Esophagus mucosa (tissue), 1 donor: ENCODE data around the gene SLC35F2. TPM values are rescaled to one million over a fixed set of nuclear protein-coding genes. Genes with fewer than 3 reads are reported as not detected.
"Not testable (repeated sequence)": the region's sequence is repeated elsewhere in the genome, so short reads cannot be mapped to it uniquely, and the experiment has no call there.

Source experiments
- ATAC-seq: fragments of 200-7000 bp; cut with Tn5 transposase; one replicate; pipeline ENCODE4 v1.9.1; 2020
- total RNA-seq: library from RNA; stranded (reverse); gene quantifications from one replicate; pipeline ENCODE4 v1.2.4, GENCODE V29; 2023
- donor health status: DM: yes; HTN: yes; CAD: no.

The SLC35F2 gene
- 14.7 TPM for total RNA-seq

GRCh38 chr11:107858217-107859070, at the start of gene SLC35F2:
TSS of gene SLC35F2 (minus strand) at chr11:107858787. CDS start at chr11:107858767, 20 bp downstream.
- peak; percentile 83 for ATAC-seq

- ATAC-seq, result no peak
Measured at GRCh38 chr11:107908211-107908610, 49.6 kb upstream of the SLC35F2 start.

GRCh38 chr11:107898270-107898669, 39.7 kb upstream of the SLC35F2 start:
- peak; percentile 80 for ATAC-seq

GRCh38 chr11:107882095-107882820, 23.7 kb upstream of the SLC35F2 start:
- ATAC-seq, result peak; percentile 31

GRCh38 chr11:107881471-107881870, 22.9 kb upstream of the SLC35F2 start:
- ATAC-seq, result not testable (repeated sequence)

GRCh38 chr11:107876141-107876540, 17.6 kb upstream of the SLC35F2 start:
- ATAC-seq, result peak; percentile 33

GRCh38 chr11:107864591-107864990, 6.0 kb upstream of the SLC35F2 start:
- ATAC-seq, result no peak

- ATAC-seq, result no peak
Measured at GRCh38 chr11:107860688-107861087, 2.1 kb upstream of the SLC35F2 start.

GRCh38 chr11:107860240-107860620, 1.6 kb upstream of the SLC35F2 start:
- not testable (repeated sequence) for ATAC-seq

GRCh38 chr11:107859459-107860239, 1.1 kb upstream of the SLC35F2 start:
- ATAC-seq, result peak; percentile 56

GRCh38 chr11:107857550-107858216, 904 bp downstream of the SLC35F2 start:
- no peak for ATAC-seq

- ATAC-seq, result no peak
Measured at GRCh38 chr11:107856981-107857517, 1.5 kb downstream of the SLC35F2 start.

- ATAC-seq, result no peak
Measured at GRCh38 chr11:107856180-107856980, 2.2 kb downstream of the SLC35F2 start.

GRCh38 chr11:107853070-107853469, 5.5 kb downstream of the SLC35F2 start:
- ATAC-seq, result no peak

- no peak for ATAC-seq
Measured at GRCh38 chr11:107851704-107852310, 6.8 kb downstream of the SLC35F2 start.

GRCh38 chr11:107849790-107850189, 8.8 kb downstream of the SLC35F2 start:
- peak; percentile 94 for ATAC-seq

- ATAC-seq, result no peak
Measured at GRCh38 chr11:107848345-107848744, 10.2 kb downstream of the SLC35F2 start.

GRCh38 chr11:107847184-107847583, 11.4 kb downstream of the SLC35F2 start:
- ATAC-seq, result no peak

GRCh38 chr11:107844041-107844440, 14.5 kb downstream of the SLC35F2 start:
- peak; percentile 51 for ATAC-seq

GRCh38 chr11:107842412-107843100, 16.0 kb downstream of the SLC35F2 start:
- no peak for ATAC-seq
